Renal cortical epithelial cell (primary cell): ENCODE results near the gene FLNB. TPM values are rescaled to one million over a fixed set of nuclear protein-coding genes. Genes with fewer than 3 reads are reported as not detected.

ENCODE experiments used
- DNase-seq: peaks from one replicate; pipeline ENCODE4 v3.0.0-alpha.2; 2011; ENCODE audit warnings: low read depth
- total RNA-seq: library from RNA; depleted of rRNA; stranded (reverse); fragments of >200 nt; gene quantifications from 2 replicates; pipeline ENCODE4 v1.2.3, GENCODE V29; 2014

Gene FLNB
- total RNA-seq, 1 donor from 2014 or later = 342 TPM

GRCh38 chr3:58074997-58075396, 66.8 kb downstream of the FLNB start:
- DNase-seq = no peak

- DNase-seq = no peak
These were observed 69.5 kb downstream of the FLNB start for GRCh38 chr3:58077596-58078285.

- no peak for DNase-seq
These were observed 70.4 kb downstream of the FLNB start for GRCh38 chr3:58078610-58079009.

DNA sequence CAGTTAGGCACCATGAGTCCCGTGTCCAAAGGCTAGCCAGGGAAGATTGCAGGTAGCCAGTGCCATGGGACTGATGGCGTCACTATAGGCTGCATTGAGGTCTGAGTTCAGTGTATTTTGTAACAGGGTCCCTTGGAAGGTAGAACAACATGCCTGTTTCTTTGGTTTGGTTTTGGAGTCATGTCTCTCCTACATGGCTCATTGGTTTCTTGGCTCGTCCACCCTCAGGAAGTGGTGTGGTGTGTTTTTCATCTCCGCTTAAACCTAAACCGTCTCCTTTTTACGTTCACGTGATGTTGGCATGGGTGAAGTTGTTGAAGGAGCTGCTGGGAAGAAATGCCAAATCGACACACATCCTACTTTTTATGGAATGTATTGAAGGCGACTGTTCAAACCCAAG, 71.6 kb downstream of the FLNB start:
- DNase-seq = peak; percentile 96

GRCh38 chr3:58082047-58082446, 73.8 kb downstream of the FLNB start:
- DNase-seq = peak; percentile 51

DNA sequence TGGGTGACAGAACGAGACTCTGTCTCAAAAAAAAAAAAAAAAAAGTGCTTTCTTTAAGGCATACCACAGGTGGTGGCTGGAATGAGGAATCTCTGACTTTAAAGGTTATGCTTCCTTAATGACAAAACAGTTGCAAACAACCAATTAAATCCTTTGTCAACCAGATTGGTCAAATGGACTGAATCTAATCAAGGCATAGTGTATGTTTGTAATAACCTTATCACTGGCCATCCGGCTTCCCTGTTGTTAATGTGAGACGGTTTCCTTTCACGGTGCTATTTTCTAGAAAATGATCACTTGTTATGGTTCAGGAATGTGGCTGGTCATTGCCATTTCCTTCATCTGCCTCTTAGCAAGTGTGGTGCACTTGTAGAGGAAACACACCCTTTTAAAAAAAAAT, 75.9 kb downstream of the FLNB start:
- DNase-seq = peak; percentile 37

- DNase-seq = no peak
These were observed 76.7 kb downstream of the FLNB start for GRCh38 chr3:58084788-58085543.

DNA sequence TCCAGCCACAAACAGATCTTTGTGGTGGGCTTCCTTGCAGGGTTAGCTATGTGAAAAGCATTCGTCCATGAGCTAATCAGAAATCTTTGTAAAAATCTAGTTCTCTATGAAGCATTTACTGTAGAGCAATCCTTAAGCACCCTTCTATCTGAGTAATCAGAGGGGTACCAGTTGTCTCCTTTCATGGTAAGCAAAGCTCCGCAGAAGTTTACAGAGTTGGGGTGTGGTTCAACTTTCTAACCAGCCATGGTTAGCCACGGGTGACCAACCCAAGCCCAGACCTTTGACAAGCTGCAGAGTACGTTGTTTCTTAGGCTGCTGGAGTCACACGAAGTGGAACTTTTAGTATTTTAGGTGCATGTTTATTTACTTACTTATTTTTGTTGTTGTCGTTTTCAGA, 77.4 kb downstream of the FLNB start:
- no peak for DNase-seq

GRCh38 chr3:58088501-58088900, 80.3 kb downstream of the FLNB start:
- DNase-seq = no peak

DNA sequence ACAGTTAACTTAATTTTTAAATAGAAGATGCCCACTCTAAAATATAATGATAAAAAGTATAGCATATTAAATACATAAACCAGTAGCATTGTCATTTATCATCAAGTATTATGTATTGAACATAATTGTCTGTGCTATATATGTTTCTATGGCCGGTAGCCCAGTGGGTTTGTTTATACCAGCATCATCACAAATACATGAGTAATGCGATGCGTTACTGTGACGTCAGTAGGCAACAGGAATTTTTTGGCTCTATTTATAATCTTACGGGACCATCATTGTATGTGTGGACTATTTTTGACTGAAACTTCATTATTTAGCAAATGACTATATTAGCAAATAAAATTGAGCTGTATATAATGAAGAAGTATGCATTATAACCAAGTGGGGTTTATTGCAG, 82.1 kb downstream of the FLNB start:
- no peak for DNase-seq

GRCh38 chr3:58092521-58092920, 84.3 kb downstream of the FLNB start:
- no peak for DNase-seq

DNA sequence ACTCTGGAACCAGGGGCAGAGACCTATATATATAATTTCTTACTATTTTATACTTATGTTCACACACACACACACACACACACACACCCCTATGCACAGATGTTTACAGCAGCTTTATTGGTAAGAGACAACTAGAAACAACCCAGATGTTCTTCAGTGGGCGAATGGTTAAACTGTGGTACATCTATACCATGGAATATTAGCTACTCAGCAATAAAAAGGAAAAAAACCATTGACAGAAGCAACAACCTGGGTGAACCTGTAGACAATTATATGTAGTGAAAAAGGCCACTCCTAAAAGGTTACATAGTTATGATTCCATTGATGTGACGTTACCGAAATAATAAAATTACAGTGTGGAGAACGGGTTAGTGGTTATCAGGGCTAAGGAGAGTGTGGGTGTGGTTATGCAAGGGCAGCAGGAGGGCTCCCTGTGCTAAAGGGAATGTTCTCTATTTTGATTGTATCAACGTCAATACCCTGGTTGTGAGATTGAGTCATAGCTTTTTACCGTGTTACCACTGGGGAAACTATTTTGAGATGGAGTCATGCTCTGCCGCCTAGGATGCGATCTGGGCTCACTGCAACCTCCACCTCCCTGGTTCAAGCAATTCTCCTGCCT, 85.5 kb downstream of the FLNB start:
- peak; percentile 83 for DNase-seq

GRCh38 chr3:58094657-58095056, 86.4 kb downstream of the FLNB start:
- DNase-seq = no peak

DNA sequence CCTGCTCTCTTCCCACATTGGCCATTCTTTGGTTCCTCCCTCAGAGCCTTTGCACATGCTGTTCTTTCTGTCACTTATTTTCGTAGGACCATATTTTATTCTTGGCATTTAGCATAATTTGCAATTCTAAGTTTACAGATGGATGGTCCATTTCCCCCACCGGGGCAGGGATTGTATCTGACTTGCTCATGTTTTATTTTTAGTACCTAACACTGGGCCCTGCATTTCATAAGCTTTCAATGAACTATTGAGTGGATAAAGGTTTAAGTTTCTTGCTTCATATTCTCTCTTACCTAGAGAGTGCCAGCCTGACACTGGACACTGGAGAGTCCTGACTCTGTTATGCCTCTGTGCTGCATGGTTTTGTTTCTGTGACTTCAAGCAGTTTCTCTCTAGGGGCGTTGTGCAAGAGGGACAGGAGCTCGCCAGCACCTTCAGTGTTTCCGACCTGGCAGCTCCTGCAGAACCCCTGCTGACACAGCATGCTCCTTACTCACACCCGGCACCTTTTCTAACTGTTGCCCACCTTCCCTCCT, 87.4 kb downstream of the FLNB start:
- DNase-seq = no peak

- DNase-seq = no peak
These were observed 90.3 kb downstream of the FLNB start for GRCh38 chr3:58098531-58098930.

DNA sequence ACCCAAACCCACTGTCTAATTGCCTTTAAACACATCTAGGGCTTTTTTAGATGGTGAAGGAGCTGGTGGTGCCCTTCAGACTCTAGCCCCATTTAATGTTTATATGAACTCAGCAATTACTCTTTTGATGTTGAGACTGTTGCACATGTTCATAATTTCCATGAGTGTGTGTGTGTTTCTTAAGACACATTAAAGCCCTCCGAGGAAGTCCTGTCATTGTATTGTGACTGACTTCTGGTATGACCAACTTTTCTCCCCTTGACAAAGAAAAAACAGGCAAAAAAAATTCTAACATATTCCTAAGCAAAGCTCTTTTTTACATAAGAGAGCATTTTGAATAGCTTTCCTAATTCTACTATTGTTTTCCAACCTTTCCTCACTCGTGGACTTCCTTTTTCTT, 91.6 kb downstream of the FLNB start:
- no peak for DNase-seq

- DNase-seq = peak; percentile 56
These were observed 93.5 kb downstream of the FLNB start for GRCh38 chr3:58101499-58102389.

GRCh38 chr3:58102390-58102750, 94.1 kb downstream of the FLNB start:
- DNase-seq = no peak

- DNase-seq = peak; percentile 92
These were observed 94.8 kb downstream of the FLNB start for GRCh38 chr3:58102976-58103451.

GRCh38 chr3:58104151-58104550, 95.9 kb downstream of the FLNB start:
- no peak for DNase-seq

GRCh38 chr3:58104712-58105111, 96.5 kb downstream of the FLNB start:
- DNase-seq = no peak

GRCh38 chr3:58105196-58105595, 97.0 kb downstream of the FLNB start:
- no peak for DNase-seq
